Astrocyte (in vitro differentiated cells and primary cell): Measurements from ENCODE around the gene NAV2. TPM values are rescaled to one million over a fixed set of nuclear protein-coding genes. Genes with fewer than 3 reads are reported as not detected.

Experiments
- DNase-seq: peaks from one replicate; pipeline ENCODE4 v3.0.0-alpha.2; 2010; ENCODE audit warnings: low read depth
- FAIRE-seq: peaks from 2 replicates; lab custom pipeline; 2011; peaks lifted over from hg19 to GRCh38; lab: Jason Lieb, UNC
- H2AFZ ChIP-seq: 2 replicates; pipeline ENCODE4 v1.6.0; 2012; ENCODE audit warnings: low read depth, low read length, inconsistent platforms
- H3K27ac ChIP-seq: 2 replicates; pipeline ENCODE4 v1.5.1; 2011; ENCODE audit warnings: low read depth, low read length, inconsistent platforms
- H3K27me3 ChIP-seq: 2 replicates; pipeline ENCODE4 v1.6.0; 2011; ENCODE audit warnings: low read length, inconsistent platforms; ENCODE audit not compliant: insufficient read depth
- H3K36me3 ChIP-seq: 2 replicates; pipeline ENCODE4 v1.5.1; 2011; ENCODE audit warnings: low read length, inconsistent platforms; ENCODE audit not compliant: insufficient read depth
- H3K4me1 ChIP-seq: 2 replicates; pipeline ENCODE4 v1.5.1; 2011; ENCODE audit warnings: low read length, inconsistent platforms; ENCODE audit not compliant: insufficient read depth
- H3K4me2 ChIP-seq: 2 replicates; pipeline ENCODE4 v1.6.0; 2012; ENCODE audit warnings: low read length, inconsistent platforms
- H3K4me3 ChIP-seq: 2 replicates; pipeline ENCODE4 v1.5.1; 2011; ENCODE audit warnings: low read depth, mild to moderate bottlenecking, low read length, inconsistent platforms; ENCODE audit not compliant: insufficient read depth
- H3K79me2 ChIP-seq: 2 replicates; pipeline ENCODE4 v1.6.0; 2012; ENCODE audit warnings: mild to moderate bottlenecking, low read length, inconsistent platforms; ENCODE audit not compliant: insufficient read depth
- H3K9ac ChIP-seq: 2 replicates; pipeline ENCODE4 v1.6.0; 2012; ENCODE audit warnings: mild to moderate bottlenecking, low read length, inconsistent platforms
- H3K9me3 ChIP-seq: 2 replicates; pipeline ENCODE4 v1.5.1; 2012; ENCODE audit warnings: low read depth, mild to moderate bottlenecking, low read length, inconsistent platforms; ENCODE audit not compliant: insufficient read depth
- H4K20me1 ChIP-seq: 2 replicates; pipeline ENCODE4 v1.6.0; 2012; ENCODE audit warnings: low read length, inconsistent platforms; ENCODE audit not compliant: insufficient read depth
- H3K27ac Mint-ChIP-seq: one replicate; pipeline ENCODE4 v1.8.0; 2021; ENCODE audit warnings: mild to moderate bottlenecking, mixed read lengths; ENCODE audit not compliant: unreplicated experiment
- H3K27me3 Mint-ChIP-seq: one replicate; pipeline ENCODE4 v1.8.0; 2021; ENCODE audit warnings: low read depth, mixed read lengths; ENCODE audit not compliant: unreplicated experiment
- H3K36me3 Mint-ChIP-seq: one replicate; pipeline ENCODE4 v1.8.0; 2021; ENCODE audit warnings: low read depth, mixed read lengths; ENCODE audit not compliant: unreplicated experiment
- H3K4me1 Mint-ChIP-seq: one replicate; pipeline ENCODE4 v1.8.0; 2021; ENCODE audit warnings: low read depth, mixed read lengths; ENCODE audit not compliant: unreplicated experiment
- H3K4me3 Mint-ChIP-seq: one replicate; pipeline ENCODE4 v1.8.0; 2021; ENCODE audit warnings: mild to moderate bottlenecking, moderate library complexity, mixed read lengths; ENCODE audit not compliant: unreplicated experiment
- H3K9me3 Mint-ChIP-seq: one replicate; pipeline ENCODE4 v1.8.0; 2021; ENCODE audit warnings: mild to moderate bottlenecking, mixed read lengths; ENCODE audit not compliant: unreplicated experiment
- CTCF ChIP-seq: IDR thresholded peaks from 2 replicates; pipeline ENCODE4 v1.5.1; 2011; ENCODE audit warnings: low read depth, mild to moderate bottlenecking, inconsistent platforms, low read length, moderate library complexity; ENCODE audit not compliant: insufficient read depth
- EZH2 ChIP-seq: IDR thresholded peaks from 2 replicates; pipeline ENCODE4 v1.6.1; 2012; ENCODE audit warnings: mild to moderate bottlenecking, low read length, inconsistent platforms; ENCODE audit not compliant: insufficient read depth
- total RNA-seq: library from RNA; stranded (reverse); gene quantifications from 2 replicates; pipeline ENCODE4 v1.2.1, GENCODE V29; 2021

NAV2 gene
- total RNA-seq, 1 donor from 2014 or later = 20.6 TPM

GRCh38 chr11:19794161-19794560 is 81.5 kb downstream of the NAV2 start:
- TF ChIP-seq CTCF (no peak), EZH2 (no peak)
- Mint-ChIP-seq H3K36me3 (no peaks in the 10 kb centered on the region), H3K4me1 (no peaks in the 10 kb centered on the region), H3K4me3 (no peak overlapping the region), H3K27ac (no peak overlapping the region), H3K27me3 (peaks cover 47% of the 10 kb centered on the region), H3K9me3 (peaks cover 2% of the 10 kb centered on the region)
- H3K79me2 ChIP-seq = peaks cover 2% of the 10 kb centered on the region
- no peaks in the 10 kb centered on the region for H3K4me1 ChIP-seq
- H3K27ac ChIP-seq = no peak overlapping the region
- H2AFZ ChIP-seq = no peak overlapping the region
- FAIRE-seq (no peak), DNase-seq (no peak)
- no peaks in the 10 kb centered on the region for H3K9me3 ChIP-seq
- H4K20me1 ChIP-seq = peaks cover 75% of the 10 kb centered on the region
- no peaks in the 10 kb centered on the region for H3K36me3 ChIP-seq
- H3K4me3 ChIP-seq = no peak overlapping the region
- no peak overlapping the region for H3K4me2 ChIP-seq
- H3K27me3 ChIP-seq = peaks cover 6% of the 10 kb centered on the region
- H3K9ac ChIP-seq = no peak overlapping the region

- no peak overlapping the region for H3K4me3 ChIP-seq
- no peak overlapping the region for H3K9ac ChIP-seq
- no peak overlapping the region for H3K4me3 Mint-ChIP-seq
- H3K9me3 Mint-ChIP-seq = peaks cover 2% of the 10 kb centered on the region
- no peak overlapping the region for H2AFZ ChIP-seq
- FAIRE-seq (no peak), DNase-seq (no peak)
- H3K4me2 ChIP-seq = no peak overlapping the region
- no peaks in the 10 kb centered on the region for H3K4me1 ChIP-seq
- H3K36me3 Mint-ChIP-seq = no peaks in the 10 kb centered on the region
- H4K20me1 ChIP-seq = peaks cover 71% of the 10 kb centered on the region
- no peak overlapping the region for H3K27ac Mint-ChIP-seq
- H3K79me2 ChIP-seq = peaks cover 2% of the 10 kb centered on the region
- H3K9me3 ChIP-seq = no peaks in the 10 kb centered on the region
- H3K27me3 Mint-ChIP-seq = peaks cover 45% of the 10 kb centered on the region
- no peak overlapping the region for H3K27ac ChIP-seq
- no peaks in the 10 kb centered on the region for H3K36me3 ChIP-seq
- TF ChIP-seq EZH2 (no peak), CTCF (no peak)
- H3K4me1 Mint-ChIP-seq = no peaks in the 10 kb centered on the region
- H3K27me3 ChIP-seq = peaks cover 2% of the 10 kb centered on the region
Observed at GRCh38 chr11:19795082-19795481, 82.4 kb downstream of the NAV2 start.

GRCh38 chr11:19800162-19800561 is 87.5 kb downstream of the NAV2 start:
- H3K36me3 ChIP-seq = no peaks in the 10 kb centered on the region
- H2AFZ ChIP-seq = no peak overlapping the region
- Mint-ChIP-seq H3K27ac (no peak overlapping the region), H3K36me3 (no peaks in the 10 kb centered on the region), H3K4me1 (peaks cover 5% of the 10 kb centered on the region), H3K27me3 (peaks cover 30% of the 10 kb centered on the region), H3K4me3 (no peak overlapping the region), H3K9me3 (no peaks in the 10 kb centered on the region)
- peaks cover 77% of the 10 kb centered on the region for H4K20me1 ChIP-seq
- TF ChIP-seq CTCF (peak; percentile 8), EZH2 (no peak)
- H3K4me2 ChIP-seq = no peak overlapping the region
- no peaks in the 10 kb centered on the region for H3K79me2 ChIP-seq
- no peak overlapping the region for H3K27ac ChIP-seq
- no peak for FAIRE-seq
- H3K9ac ChIP-seq = no peak overlapping the region
- DNase-seq = no peak
- no peaks in the 10 kb centered on the region for H3K27me3 ChIP-seq
- no peaks in the 10 kb centered on the region for H3K9me3 ChIP-seq
- no peaks in the 10 kb centered on the region for H3K4me1 ChIP-seq
- H3K4me3 ChIP-seq = no peak overlapping the region
